ENCODE data around the gene RASAL2.

RASAL2 gene

DNA sequence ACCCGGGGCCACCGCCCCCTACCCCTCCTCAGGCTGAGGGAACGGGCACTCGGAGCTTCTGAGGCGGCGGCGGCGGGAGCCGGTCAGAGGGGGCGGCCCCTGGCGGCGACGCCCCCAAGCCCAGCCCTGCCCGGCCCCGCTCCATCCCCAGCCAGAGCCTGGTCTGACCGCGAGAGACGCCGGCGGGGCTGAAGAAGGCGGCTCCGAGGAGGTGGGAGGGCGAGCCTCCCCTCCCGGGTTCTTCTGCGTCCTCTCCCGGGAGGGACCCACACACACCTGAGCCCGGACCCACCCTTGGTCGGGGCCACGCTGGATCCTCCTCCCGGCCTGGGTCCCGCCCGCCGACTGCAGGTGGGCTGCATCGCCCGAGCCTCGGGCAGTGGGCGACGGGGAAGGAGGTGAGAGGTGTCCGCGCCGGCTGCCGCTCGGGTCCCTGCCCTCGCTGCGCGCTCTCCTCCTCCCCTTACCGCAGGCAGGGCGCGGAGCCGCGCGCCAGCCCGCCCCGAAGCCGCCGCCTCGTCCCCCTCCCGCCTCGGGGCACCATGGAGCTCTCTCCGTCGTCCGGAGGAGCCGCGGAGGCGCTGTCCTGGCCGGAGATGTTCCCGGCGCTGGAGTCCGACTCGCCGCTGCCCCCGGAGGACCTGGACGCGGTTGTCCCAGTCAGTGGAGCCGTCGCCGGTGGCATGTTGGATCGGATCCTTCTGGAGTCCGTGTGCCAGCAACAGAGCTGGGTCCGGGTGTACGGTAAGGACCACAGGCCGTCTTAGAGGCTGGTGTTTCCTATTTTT is at the start of gene RASAL2:
Gene RASAL2 (plus strand): TSS at position 154 of the 788 bp plus-strand sequence. CDS start 389 bp downstream, at position 543.
- DNase-seq = no peak

DNA sequence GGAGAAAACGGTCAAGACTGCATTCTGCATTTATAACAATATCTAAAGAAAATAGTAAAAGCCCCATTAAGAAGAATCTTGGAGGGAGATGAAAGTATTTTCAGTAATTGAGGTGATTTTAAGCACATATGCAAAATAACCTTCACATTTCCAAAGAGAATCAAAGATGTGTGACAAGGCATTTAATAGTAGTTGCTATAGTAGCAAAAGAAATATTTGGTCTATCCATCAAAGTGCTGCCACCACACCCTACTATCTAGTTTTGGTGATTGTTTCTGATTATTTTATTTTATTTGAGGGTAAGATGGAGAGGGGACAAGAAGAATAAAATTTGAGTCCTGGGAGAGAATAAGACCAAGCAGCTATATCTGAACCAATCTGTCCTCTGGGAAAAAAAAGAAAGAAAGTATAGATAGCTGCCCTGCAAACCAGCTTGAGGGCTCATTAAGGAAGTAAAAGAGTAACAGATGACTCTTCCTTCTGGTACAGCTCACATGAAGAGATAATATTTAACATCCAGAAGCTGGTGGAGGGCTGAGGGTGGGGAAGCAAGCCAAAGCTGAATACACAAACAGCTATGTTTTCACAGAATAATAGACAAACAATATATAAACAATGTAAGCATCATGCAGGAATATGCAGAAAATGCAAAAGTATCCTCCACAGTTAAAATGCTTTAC is 47.2 kb upstream of the RASAL2 start:
- DNase-seq = no peak

DNA sequence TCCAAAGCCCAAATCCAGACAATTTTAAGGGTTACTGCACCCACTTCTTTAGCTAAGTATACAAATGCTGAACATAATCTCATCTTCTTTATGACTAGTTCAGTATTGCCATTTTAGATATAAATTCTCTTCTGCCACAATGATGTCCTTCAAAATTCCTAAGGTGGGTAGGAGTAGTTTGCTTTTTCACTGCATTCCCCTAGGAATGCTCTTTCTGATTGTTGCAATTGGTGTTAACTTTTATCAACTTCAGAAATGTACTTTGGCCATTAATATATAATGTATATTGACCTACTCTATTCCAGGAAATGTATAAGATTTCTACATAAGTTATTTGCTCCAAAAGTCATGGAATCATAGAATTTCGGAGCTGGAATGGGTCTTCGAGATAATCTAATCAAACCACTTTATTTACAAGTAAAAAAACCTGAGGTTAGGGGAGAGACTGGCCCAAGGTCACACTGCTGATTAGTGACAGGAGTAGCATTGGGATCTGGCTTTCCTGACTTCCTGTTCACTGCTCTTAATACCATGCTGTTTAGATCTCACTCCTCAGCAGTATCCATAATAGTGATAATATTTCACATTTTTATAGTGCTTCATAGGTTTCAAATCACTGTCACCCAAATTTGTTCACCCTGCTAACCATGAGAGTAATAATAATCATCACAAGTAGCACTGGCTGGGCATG is 46.4 kb upstream of the RASAL2 start:
- no peak for DNase-seq

GRCh38 chr1:178048426-178048825 is 45.5 kb upstream of the RASAL2 start:
- DNase-seq = no peak

- DNase-seq = no peak
These were observed 45.0 kb upstream of the RASAL2 start for GRCh38 chr1:178048883-178049282.

DNA sequence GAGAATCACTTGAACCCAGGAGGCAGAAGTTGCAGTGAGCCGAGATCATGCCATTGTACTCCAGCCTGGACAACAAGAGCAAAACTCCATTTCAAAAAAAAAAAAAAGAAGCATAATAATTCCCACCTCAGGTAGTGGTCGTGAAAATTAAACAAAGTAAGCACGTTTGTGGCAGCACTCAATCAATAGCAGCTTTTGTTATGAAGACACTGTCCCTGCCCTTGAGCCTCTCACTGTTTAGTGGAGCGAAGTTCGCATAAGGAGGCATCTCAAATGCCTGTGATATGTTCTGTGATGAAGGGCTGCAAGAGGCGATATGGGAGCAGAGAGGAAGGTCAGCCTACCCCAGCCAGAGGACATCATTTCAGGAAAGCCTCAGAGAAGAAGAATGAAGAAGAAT is 43.8 kb upstream of the RASAL2 start:
- no peak for DNase-seq

DNA sequence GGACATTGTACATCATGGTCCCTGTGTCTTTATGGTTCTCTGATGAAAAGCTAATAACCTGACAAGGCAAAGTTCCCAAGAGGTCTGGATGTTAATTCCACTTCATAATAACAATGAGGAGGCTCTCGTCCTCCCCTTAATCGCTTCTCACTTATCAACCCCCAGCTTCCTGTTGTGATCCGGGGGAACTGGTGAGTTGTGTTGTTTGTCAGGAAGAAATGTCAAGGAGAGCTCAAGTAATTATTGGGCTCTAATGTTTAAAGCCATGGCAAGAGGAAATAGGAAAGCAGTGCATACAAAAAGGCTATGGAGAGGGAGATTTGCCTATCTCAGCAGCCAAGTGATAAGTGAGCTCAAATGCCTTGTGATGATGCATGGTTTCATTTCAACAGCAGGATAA is 42.8 kb upstream of the RASAL2 start:
- DNase-seq = no peak

DNA sequence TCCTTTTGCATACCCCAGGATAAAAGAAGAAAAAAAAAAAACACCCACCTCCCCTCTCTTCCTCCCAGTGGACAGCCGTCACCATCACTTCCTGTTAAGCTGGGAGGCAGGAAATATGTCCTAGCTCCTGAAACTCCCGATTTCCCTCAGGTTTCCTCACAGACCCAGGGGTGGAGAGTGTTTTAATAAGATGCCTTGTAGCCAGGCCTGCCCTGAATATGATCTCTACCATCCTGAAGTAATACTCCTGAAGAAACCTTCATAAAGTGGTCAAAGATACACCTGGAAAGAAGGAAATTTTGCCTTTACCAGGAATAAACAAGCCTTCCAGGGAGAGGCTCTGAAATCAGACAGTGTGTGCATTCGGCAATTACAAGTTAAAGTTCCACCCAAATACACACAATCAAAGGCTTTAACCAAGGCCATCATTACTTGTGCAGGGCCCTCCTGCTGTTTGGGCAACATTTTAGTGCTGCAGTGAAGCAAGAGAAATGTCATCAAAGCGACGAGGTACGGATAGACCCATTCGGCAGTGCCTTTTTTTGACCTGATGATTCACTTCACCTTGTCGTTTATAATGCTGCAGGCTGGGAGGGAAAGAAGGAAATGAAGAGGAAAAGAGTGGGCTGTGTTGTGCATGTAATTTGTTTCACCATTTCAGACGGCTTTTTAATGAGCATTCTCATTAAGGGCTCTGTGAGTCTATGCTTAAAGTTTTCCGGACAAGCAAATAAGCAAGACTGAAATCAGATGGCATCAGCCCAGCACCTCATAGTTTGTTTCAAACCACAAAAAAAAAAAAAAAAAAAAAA is 41.0 kb upstream of the RASAL2 start:
- no peak for DNase-seq

DNA sequence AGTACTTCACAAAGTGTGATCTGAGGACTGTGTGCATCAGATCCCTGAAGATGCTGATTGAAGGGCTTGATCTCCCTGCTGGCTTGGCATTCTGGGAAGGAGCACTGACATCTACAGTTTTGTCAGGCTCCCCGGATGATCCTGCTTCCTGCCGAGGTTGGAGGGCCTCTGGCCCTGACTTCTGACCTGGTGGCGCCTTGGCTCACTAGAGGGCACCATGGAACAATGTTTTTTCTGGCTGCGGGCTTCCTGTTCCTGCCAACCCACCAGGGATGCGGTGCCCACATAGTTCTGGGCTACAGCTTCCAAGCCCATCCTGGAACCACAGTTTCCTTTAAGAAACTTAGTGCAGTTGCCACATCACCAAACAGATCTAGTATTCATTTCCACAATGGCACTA is 38.8 kb upstream of the RASAL2 start:
- DNase-seq = no peak

DNA sequence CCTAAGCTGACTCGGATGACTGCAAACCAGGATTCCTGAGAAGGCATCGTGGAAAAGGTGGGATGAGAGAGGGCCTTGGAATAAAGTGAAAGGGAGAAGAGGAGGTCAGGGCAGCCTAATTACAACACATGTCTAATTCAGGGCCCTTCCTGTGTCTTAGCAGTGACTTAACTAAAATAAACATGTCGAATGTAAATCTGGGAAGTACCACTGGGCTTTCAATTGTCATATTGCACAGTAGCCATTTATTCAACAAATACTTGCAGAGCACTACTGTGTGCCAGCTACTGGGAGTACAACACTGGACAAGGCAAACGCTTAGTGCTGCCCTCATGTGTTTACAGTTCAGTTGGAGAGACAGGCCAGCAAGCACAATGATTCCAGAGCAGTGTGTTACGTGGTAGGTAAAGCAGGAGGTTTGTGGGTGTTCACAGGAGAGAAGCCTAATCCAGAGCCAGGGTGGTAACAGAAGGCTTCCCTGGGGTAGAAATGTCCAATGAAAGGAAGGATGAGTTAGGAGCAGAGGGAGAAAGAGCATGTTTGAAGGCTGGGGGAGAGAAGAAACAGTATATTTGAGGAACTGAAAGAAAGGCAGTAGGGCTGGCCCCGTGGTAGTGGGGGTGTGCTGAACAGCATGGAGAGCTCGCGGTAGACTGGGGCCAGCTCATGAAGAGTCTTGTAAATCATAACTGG is 38.0 kb upstream of the RASAL2 start:
- DNase-seq = no peak

- DNase-seq = no peak
These were observed 36.7 kb upstream of the RASAL2 start for GRCh38 chr1:178057141-178057765.

DNA sequence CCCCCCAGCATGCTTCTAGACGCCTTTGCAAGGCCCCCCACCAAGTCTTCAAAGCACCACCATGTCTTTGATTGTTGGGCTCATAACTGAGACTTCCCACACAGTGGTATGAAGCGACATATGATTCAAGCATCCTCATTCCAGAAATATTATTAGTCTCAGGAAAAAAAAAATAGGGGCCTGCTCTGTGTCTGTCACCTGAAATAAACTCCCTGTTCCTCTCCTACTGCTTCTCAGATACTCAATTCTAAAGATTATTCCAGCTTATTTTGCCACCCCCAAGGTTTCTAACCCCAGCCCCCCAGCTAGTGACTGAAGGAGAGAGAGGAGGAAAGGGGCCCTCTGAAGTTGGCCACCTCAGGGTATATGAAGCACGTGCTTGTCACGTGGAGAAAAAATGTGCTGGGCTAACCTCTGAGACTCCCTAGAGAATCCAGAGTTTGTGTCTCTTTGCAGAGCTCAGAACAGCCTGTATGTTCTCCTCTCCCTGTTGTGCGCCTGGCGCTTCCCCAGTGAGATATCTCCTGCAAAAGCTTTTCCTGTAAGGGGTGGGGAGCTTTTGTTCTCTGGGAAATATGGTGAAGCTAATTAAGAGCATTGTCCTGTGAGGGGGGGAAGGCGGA is 35.9 kb upstream of the RASAL2 start:
- DNase-seq = no peak

DNA sequence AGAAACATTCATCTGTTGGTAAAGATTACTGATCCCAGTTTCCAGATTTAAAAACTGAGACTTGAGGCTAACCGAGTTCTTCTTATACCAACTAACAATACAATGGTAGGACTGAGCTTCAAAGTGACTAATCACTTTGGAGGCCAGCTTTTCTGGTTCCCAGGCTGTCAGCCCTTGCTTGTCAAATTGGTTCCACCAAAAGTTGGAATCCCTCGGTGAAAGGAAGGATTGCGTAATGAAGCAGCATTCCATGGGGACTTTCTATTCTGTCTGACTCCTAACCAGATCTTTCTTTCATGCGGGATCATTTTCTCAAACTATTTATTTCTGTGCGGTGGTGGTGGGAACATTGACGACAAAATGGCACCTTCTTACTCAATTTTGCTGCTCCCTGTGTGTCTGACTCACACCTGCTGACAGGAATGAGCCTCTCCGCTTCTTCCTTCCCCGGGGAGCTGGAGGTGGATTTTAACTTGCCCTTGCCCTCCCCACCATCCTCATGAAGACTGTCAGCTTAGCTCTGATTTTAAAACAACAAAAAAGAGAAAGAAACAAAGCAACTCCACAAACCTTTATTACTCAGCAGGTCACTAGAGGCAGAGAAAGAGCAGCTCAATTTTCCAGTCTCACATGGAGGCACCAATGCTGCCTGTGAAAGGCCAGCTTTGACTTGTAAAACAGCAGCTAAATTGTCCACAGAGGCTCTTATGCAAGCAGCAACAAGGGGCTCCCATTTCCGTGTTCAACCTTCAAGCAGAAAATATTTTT is 32.9 kb upstream of the RASAL2 start:
- no peak for DNase-seq

- DNase-seq = no peak
These were observed 32.3 kb upstream of the RASAL2 start for GRCh38 chr1:178061620-178062019.

- no peak for DNase-seq
These were observed 29.6 kb upstream of the RASAL2 start for GRCh38 chr1:178064191-178064821.

DNA sequence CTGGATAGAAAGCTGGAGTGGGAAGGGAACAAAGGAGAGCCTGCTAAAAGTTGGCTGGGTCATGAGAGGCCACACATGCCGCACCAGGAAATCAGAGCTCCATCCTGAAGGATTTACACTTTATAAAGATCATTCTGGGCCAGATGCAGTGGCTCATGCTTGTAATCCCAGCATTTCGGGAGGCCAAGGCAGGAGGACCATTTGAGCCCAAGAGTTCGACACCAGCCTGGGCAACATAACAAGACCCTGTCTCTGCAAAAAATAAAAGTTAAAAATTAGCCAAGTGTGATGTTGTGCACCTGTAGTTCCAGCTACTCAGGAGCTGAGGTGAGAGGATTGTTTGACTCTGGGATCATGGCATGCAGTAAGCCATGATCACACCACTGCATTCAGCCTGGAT is 28.7 kb upstream of the RASAL2 start:
- no peak for DNase-seq

- no peak for DNase-seq
These were observed 27.5 kb upstream of the RASAL2 start for GRCh38 chr1:178066296-178066907.

GRCh38 chr1:178066908-178067614 is 26.8 kb upstream of the RASAL2 start:
- no peak for DNase-seq

DNA sequence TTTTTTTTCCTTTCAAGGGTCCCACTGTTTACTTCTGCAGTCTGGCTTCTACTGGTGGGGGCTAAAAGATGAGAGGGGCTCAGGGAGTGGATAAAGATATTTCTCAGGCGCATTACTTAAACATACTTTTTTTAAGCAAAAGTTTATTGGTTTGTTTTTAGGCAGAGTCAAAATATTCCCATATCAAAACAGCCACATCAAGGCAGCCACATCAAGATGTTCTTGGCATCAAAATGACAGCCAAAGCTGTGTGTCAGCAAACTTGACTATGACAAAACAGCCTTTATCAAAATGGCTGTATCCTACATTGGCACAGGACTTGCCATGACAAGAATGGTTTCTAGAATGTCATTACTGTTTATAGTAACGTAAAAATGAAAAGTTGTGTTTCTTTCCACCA is 22.1 kb upstream of the RASAL2 start:
- no peak for DNase-seq

All from activated naive CD4-positive, alpha-beta T cell treated with anti-CD3 and anti-CD28 coated beads, Interleukin-2, amount 50 U/mL, for 16 hours (primary cell).